HG03135 (cell line): ENCODE data around the gene SWSAP1.
"Not testable (repeated sequence)": the region's sequence is repeated elsewhere in the genome, so short reads cannot be mapped to it uniquely, and the experiment has no call there.

ENCODE experiments used
- ATAC-seq: cut with Tn5 transposase; IDR thresholded peaks from one replicate; pipeline ENCODE4 v1.9.1; 2021; ENCODE audit warnings: mild to moderate bottlenecking, moderate library complexity; ENCODE audit not compliant: unreplicated experiment

Gene SWSAP1

DNA sequence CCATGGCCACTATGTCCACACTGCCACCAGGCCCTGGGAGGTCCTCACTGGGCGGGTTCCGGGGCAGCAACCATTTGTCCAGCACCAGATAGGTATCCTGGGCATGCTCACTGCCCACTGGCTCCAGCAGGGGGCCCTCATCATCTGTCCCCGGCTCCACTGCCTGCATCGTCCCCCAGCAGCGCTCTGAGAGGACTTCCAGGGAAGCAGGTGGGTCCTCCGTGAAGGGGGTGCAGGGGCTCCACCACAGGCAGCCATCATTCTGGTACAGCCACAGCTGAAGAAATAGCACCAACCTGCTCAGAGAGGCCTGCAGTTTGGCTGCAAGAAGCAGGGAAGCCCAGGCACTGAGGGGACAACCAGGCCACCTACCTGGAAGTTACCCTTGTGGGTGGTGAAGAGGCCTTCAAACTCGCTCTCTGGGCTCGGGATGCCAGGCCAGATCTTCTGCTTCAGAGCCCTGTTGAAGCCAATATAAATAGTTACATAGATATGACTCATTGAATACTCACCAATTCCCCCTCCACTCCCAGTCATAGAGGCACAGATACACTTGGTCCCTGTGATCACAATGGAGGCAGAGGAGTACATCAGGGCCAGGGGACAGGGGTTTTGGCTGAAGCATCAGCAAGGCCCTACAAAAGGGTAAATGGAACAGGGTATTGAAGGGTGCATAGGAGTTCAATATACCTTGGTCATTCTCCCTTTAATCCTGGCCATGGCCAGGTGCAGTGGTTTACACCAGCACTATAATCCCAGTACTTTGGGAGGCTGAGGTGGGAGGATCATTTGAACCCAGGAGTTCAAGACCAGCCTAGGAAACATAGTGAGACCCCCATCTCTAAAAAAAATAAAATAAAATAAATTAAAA is 4.1 kb downstream of the SWSAP1 start:
- no peak for ATAC-seq

DNA sequence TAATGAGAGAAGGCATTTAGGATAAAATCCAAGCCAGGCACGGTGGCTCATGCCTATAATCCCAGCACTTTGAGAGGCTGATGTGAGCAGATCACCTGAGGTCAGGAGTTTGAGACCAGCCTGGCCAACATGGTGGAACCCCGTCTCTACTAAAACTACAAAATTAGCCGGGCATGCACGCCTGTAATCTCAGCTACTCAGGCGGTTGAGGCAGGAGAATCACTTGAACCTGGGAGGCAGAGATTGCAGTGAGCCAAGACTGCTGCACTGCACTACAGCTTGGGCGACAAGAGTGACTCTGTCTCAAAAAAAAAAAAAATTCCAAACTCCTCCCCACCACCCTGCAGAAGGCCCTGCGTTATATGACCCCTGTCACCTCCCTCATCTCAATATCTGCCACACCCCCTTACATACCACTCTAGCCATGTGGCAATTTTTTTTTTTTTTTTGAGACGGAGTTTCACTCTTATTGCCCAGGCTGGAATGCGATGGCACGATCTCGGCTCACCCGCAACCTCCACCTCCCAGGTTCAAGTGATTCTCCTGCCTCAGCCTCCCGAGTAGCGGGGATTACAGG is 4.9 kb downstream of the SWSAP1 start:
- ATAC-seq = not testable (repeated sequence)

DNA sequence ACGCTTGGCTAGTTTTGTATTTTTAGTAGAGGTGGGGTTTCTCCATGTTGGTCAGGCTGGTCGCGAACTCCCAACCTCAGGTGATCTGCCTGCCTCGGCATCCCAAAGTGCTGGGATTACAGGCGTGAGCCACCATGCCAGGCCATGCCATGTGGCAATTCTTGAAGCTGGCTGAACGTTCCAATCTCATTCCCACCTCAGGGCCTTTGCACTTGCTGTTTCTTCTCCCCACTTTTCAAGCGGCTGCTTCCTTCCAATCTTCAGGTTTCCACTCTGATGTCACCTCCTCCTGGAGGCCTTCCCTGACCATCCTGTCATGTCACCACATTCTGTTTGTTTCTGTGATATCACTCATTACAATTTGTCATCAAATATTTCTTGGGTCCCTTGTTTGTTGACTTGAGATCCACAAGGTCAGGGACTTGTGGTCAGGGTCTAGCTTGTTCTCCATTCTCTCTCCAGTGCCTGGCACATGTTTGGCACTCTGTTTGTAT is 5.4 kb downstream of the SWSAP1 start:
- no peak for ATAC-seq

DNA sequence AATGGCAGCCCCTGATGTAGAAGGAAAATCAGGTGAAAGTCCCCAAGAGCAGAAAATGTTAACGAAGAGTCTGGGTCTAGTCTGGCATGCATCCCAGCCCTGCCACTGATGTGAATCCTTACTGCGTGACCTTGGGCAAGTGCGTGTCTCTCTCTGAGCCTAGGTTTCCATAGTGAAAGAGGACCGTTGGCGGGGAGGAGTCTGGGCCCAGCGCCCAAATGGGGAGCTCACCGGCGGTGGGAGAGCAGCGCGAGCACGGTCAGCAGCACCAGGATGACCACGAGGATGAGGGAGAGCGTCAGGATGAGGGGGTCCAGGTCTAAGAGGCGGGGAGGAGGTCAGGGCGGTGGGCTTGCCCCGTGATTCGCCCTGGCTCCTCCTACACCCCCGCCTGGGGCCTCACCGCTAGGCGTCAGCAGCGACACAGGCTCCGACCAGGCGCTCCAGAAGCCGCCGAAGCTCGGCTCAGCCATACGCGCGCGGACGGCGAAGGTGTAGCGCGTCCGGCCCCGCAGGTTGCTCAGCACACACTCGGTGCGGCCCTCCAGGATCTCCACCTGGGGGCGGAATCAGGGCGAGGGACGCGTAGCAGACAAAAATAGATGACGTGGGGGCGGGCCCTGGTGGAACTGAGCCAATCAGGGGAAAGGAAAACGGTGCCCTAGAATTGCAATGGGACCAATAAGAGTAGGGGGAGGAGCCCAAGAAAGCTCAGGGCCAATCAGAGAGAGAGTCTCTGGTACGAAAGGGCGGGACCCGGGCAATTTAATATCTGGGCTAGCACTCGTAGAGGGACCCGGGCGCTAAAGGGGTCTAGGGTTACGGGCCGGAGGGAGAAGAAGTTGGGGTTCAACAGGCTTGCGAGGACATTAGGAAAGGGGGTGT is 6.4 kb downstream of the SWSAP1 start:
- peak; percentile 67 for ATAC-seq

DNA sequence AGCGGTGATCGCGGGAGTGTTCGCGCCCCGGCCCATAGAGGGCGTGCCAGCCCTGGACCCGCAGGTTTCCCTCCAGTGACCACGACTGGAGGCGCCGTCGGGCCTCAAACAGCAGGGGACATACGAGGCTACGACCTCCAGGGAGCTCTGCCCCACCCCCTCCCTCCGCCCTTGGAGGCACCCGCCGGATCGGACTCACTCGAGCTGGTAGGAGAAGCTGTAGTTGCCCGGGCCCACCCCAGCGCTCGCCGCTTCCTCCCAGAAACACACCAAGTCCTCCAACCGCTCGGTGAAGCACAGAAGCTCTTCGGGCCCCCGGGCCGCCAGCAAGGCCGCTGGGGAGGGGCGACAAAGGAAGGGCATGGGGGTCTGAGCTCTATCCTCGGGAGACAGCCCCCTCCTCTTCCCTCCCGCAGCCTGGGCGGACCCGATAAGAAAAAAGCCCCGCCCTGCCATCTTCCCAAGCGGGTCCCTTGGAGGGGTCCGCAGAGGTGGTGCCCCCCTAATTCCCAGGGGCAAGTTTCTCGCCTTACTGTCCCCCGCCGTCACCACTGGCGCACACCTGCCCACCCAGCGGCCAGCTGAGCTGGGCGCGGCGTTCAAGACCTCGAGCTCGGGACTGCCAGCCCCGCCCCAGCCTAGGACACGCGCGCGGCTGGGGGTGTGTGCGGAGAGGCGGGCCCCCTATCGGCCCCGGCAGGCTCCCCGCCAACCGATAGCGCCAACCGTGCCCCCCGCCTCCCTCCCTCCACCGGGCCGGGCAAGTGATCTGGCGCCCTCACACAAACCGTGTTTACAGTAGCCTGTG is 8.6 kb downstream of the SWSAP1 start:
- ATAC-seq = no peak

DNA sequence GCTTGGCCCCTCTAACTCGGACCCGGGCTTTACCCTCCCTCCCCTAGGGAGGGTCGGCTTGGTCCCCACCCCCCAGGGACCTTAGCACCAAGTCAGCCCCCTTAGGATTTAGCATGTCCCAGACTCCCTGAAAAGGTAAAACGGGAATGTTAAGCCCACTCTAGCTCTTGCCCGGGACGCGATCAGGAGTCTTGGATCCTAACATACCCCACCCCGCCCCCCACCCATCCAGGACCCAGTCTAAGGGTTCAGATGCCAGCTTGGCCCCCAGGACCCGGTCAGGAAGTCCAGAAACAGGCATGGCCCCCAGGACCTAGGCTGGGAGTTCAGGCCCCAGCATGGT is 9.2 kb downstream of the SWSAP1 start:
- ATAC-seq = no peak

DNA sequence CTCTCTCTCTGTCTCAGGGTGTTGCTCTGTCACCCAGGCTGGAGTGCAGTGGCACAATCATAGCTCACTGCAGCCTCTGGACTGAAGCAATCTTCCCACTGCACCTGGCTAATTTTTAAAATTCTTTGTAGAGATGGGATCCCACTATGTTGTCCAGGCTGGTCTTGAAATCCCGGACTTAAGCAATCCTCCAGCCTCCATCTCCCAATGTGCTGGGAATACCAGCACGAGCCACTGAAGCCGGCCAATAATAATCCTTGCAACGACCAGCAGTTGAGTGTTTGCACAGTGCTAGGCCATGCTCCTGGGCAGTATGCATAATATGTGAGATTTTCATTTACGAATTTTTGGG is 10.3 kb downstream of the SWSAP1 start:
- ATAC-seq = no peak

DNA sequence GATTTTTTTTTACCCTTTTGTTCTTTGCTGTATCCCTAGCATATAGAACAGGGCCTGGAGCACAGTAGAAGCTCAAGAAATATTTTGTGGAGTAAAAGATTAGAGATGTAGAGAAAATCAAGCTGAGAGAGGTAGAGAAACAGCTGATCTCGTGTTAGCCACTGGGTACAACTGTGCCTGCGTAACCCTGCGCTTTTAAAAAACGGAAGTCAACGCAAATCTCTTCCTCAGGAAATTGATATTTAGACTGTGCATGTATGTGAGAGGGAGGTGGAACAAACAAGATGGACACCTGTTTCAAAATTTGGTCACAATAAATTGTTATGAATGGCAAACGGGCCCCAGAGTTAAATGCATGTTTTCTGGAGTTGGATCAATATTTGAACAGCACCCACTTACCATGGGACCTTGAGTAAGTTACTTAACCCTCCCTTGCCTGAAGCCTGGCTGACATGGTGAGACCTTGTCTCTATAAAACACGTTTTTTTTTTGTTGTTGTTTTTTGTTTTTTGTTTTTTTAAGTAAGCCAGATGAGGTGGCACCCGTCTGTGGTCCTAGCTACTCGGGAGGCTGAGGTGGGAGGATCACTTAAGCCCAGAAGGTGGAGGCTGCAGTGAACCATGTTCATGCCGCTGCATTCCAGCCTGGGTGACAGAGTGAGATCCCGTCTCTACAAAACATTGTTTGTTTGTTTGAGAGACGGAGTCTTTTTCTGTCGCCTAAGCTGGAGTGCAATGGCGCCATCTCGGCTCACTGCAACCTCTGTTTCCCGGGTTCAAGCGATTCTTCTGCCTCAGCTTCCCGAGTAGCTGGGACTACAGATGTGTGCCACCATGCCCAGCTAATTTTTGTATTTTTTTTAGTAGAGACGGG is 12.9 kb downstream of the SWSAP1 start:
- no peak for ATAC-seq

DNA sequence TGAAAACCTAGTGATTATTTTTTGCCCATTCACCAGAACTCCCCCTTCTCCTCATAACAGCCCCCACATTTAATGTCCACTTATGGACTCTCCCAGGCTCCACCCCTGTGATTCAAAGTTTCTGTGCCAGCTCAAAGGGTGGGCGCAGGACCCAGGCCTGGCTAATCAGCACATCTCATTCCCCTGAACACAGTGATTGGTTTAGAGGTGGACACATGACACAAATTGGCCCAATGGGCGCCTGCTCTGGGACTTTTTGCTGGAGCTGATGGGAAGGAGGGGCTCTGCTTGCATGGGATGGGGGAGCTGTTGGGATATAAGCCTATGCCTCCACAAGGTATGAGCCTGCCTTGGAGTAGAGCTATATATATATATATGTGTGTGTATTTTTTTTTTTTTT is 15.9 kb downstream of the SWSAP1 start:
- no peak for ATAC-seq

DNA sequence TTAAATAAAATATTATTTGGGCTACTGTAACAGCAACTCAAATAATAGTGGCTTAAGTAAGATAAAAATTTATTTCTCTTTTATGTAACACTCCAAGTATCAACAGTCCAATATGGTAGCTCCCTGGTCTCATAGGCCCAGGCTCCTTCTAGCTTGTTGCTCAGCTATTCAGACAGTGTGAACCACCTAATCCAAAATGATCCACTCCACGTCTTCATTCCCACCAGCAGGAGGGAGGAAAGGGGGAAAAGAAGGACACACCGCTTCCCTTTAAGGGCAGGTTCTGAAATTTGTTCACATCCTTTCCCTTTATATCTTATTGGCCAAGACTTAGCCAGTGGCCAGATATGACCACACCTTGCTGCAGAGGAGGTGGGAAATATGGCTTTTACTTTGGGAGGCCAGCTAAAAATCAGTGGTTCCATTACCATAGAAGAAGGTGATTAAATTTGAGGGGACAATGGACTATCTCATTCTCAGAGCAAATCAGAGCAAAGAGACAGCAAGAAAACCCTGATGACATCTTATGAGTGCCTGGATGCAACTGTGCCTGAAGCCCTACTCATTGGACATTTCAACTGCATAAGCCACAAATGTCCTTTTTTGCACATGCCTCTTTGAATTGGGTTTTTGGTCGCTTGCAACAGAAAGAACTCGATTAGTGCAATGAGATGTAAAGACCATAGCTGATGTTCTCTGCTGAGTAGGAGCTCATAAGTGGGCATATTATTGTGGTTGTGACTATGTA is 16.6 kb downstream of the SWSAP1 start:
- no peak for ATAC-seq

DNA sequence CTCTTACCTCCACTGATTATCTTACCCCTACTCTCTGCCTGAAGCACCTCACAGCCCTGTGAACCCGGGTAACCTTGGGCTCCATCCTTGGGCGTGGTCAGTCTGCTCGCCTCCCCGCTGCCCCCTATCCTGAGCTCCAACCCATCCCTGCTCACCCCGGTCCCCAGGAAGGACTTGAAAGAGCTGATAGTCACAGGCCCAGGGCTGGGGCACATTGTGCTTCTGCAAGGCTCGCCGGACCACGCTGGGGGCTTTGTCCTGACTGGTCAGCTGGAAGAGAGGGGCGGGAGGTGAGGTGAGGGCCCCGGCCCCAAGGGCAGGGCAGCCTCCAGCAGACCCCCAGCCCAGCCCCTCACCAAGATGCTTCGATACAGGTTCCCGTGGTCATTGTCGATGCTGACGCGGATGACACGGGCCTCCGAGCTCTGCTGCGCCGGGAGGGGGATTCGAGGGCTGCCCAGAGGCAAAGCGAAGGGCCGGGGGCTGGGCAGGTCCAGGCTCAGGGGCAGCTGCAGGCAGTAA is 22.7 kb downstream of the SWSAP1 start:
- no peak for ATAC-seq

DNA sequence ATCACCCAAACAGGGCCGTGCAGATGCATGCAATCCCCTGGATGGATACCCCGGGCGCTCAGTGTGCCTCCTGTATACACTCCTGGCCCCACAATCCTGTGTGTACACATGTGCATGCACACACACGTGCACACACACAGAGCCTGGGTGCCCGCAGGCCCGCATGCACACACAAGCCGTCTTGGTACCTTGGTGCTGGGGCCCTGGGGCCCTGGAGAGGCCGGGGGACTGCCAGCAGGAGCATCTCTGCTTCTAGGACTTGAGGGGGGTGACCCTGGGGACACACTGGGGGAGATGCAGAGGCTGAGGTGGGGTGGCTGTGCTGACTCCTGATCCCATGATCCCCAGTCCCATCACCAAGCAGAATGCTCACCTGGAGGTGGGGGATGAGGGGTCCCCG is 25.2 kb downstream of the SWSAP1 start:
- ATAC-seq = no peak

DNA sequence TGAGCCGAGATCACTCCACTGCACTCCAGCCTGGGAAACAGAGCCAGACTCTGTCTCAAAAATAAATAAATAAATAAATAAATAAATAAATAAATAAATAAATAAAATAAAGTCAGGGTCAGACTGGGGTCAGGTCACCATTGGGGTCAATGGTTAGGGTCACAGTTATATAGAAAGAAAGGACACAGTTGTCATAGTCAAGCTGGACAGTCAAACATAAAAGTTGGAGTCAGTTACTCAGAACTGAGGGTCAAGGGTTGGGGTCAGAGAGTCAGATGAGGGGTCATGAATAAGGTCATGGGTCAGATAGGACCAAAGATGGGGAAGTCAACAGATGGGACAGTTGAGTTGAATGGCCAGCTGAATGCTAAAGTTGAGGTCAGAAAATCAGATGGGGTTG is 26.3 kb downstream of the SWSAP1 start:
- no peak for ATAC-seq

DNA sequence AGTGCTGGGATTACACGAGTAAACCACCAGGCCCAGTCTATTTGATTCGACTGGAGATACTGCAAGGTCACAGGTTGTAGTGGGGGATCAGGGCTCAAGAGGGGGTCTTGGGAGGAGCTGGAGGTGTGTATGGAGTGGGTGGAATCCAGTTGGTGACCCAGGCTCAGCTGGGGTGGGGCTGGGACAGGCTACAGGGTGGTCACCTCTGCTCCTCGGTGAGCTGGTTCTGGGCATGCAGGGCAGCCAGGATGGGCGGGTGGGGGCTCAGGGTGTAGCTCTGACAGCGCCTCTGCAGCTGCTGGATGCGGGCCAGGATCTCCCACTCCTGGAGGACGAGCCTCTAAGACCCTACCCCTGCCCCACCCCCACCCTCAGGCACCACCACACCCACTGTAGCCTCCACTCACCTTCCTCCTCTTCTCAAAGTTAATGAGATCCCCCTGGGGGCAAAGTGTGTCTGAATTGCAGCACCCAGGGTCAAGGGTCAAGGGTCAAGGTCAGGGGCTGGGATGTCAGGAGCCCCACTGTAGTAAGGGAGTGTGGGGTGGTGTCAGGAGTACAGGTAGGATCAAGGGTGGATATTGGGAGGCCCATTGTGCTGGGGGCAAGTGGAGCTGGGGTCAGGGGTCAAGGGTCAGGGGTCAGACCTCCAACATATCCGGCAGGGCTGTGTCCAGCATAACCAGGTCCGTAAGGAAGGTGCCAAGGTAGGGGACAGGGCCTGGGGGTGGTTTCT is 27.5 kb downstream of the SWSAP1 start:
- ATAC-seq = no peak

DNA sequence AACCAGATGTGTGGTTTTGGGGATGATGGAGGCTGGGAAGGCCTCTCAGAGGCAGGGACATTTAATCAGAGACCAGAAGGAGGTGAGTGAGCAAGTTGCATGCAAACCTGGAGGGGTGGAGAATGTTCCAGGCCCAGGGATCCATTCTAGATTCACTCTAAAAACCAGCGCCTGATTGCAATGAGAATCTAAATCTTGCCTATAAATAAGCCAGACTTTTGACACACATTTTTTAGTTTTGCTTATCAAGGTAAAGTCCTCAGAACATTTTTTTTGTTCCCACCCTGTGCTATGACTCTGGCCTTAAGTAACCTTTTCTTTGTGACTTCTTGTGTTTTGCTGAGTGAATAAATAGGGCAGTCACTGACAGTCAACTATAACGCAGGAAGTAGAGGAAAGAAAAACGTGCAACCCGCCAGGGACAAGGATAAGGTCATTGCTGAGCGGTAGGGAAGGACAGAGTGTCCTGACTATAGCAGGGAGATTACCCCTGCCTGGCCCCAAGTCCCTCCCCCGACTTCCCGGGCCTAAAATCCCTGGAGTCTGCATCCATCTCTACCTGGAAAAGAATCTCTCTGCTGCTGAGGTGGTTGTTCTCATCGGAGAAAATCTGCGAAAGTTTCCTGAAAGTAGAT is 30.2 kb downstream of the SWSAP1 start:
- no peak for ATAC-seq

DNA sequence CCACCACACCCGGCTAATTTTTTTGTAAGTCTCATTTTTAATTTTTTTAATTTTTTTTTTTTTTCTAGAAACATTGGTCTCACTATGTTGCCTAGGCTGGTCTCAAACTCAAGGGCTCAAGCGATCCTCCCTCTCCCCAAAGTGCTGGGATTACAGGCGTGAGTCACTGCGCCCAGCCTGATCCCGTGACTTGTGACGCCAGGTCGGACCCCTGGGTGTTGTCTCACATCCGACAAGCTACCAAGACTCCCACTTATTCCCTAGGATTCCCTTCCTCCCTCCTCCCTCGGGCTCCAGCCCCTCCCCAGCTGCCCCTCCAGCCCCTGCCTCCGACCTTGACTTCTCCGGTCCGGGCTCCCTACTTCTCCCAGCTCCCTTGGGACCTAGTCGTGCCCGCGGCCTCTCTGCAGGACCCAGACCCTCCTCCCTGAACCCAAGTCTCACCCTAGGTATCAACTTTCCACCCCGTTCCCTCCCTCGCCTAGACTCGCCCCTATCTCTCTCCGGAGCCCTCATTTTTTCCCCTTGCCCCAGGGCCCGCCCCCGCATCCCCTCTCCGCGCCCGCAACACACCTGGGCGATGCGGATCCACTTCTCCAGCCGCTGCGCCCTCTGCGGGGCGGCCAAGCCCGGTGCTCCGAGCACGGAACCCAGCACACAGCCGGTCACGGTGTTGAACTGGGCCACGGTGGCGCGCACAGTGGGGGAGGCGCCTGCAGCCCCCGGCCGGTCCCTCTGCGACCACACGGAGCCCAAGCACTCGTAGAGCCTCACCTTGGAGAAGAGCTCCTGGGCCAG is 31.6 kb downstream of the SWSAP1 start:
- no peak for ATAC-seq

DNA sequence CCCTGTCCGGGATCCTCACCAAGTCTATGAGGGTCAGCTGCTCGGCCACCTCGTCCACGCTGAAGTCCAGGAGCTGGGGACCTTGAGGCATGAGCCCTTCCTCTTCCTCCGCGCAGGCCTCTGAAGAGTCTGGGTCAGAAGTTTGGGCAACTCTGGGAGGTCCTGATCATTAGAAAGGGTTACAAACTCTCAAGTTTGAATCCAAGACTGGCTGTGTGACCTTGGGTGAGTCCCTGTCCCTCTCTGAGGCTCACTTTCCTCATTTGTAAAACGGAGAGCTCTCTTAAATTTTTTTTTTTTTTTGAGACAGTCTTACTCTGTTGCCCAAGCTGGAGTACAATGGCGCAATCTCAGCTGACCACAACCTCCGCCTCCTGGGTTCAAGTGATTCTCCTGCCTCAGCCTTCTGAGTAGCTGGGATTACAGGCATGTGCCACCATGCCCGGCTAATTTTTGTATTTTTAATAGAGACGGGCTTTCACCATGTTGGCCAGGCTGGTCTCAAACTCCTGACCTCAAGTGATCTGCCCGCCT is 32.3 kb downstream of the SWSAP1 start:
- ATAC-seq = not testable (repeated sequence)
